ENCODE data around the gene FSTL4. TPM values are rescaled to one million over a fixed set of nuclear protein-coding genes. Genes with fewer than 3 reads are reported as not detected.
"Not testable (repeated sequence)": the region's sequence is repeated elsewhere in the genome, so short reads cannot be mapped to it uniquely, and the experiment has no call there.

The FSTL4 gene
- polyA plus RNA-seq, 4 donors = 0.78 to 1.2 (median 0.99) TPM

- no peak for DNase-seq (ENCODE audit: low read depth in 4 of 4, low spot score in 2 of 4)
These were observed 150.4 kb downstream of the FSTL4 start for GRCh38 chr5:133461796-133462516.

GRCh38 chr5:133460172-133460758 is 152.1 kb downstream of the FSTL4 start:
- no peak for DNase-seq (ENCODE audit: low read depth in 4 of 4, low spot score in 2 of 4)

- no peak for DNase-seq (ENCODE audit: low read depth in 4 of 4, low spot score in 2 of 4)
These were observed 152.7 kb downstream of the FSTL4 start for GRCh38 chr5:133459474-133460160.

- DNase-seq (ENCODE audit: low read depth in 4 of 4, low spot score in 2 of 4) = no peak
These were observed 153.9 kb downstream of the FSTL4 start for GRCh38 chr5:133458435-133458834.

GRCh38 chr5:133457439-133458355 is 154.6 kb downstream of the FSTL4 start:
- no peak for DNase-seq (ENCODE audit: low read depth in 4 of 4, low spot score in 2 of 4)

DNA sequence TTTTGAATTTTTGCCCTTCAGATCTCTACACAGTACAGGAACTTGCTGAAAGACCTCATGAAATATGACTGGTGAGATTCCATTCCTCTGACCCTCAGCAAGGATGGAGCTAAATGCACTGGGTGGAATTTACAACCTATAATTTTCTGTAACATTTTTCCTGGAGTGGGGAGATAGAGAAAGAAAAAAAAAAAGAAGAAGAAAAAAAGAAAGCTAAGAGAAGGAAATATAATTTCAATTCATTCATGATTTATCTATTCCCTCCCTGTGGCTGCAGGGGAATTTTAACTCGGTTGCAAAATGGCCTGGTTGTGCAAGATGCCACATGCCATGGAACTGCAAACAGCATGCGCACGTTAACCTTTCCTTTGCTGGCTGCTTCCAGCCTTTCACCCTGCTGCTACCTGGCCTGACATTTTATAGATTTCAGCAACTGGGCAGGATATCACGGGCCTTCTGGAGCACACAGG is 155.4 kb downstream of the FSTL4 start:
- no peak for DNase-seq (ENCODE audit: low read depth in 4 of 4, low spot score in 2 of 4)

GRCh38 chr5:133455676-133456075 is 156.7 kb downstream of the FSTL4 start:
- DNase-seq (ENCODE audit: low read depth in 4 of 4, low spot score in 2 of 4) = no peak

GRCh38 chr5:133454442-133454841 is 157.9 kb downstream of the FSTL4 start:
- no peak for DNase-seq (ENCODE audit: low read depth in 4 of 4, low spot score in 2 of 4)

- DNase-seq (ENCODE audit: low read depth in 4 of 4, low spot score in 2 of 4) = no peak
These were observed 158.5 kb downstream of the FSTL4 start for GRCh38 chr5:133453831-133454230.

- no peak for DNase-seq (ENCODE audit: low read depth in 4 of 4, low spot score in 2 of 4)
These were observed 159.1 kb downstream of the FSTL4 start for GRCh38 chr5:133453084-133453780.

DNA sequence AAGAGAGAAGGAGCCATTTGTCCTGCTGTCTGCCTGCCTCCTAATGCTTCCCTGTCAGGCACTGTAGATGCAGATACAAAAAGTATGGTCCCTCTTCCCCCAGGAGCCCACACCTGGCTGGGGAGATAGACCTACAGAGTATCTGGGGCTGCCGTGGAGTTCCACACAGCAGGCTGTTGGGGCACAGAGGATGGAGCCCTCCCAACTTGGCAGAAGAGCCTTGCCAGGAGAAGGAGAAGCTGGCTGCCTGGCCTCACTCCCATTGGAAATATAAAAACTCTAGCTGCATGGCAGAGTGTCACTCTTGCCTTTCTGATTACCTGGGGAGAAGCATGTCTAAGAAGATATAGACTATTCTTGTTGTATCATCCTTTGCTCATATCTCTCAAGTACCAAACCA is 160.4 kb downstream of the FSTL4 start:
- DNase-seq (ENCODE audit: low read depth in 4 of 4, low spot score in 2 of 4) = no peak

- DNase-seq (ENCODE audit: low read depth in 4 of 4, low spot score in 2 of 4) = no peak
These were observed 162.1 kb downstream of the FSTL4 start for GRCh38 chr5:133450286-133450685.

DNA sequence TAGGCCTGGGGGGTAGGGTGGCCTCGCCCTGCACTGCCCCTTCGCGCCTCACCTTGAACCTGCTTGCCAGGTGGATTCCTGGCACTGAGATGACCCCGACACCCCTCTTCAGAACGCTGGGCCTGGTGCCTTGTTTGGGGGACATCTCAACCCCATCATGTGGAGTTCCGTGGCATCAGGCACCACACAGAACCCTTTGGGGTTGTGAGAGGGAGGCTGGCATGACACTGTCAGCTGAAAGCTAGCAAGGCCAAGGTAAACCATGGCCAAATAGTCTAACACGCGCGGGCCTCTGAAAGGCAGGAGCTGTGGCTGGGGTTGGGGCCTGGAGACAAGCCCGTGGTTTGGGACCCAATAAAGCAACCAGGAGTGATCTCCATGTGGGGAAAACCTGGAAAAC is 163.2 kb downstream of the FSTL4 start:
- DNase-seq (ENCODE audit: low read depth in 4 of 4, low spot score in 2 of 4) = no peak

GRCh38 chr5:133446440-133446839 is 165.9 kb downstream of the FSTL4 start:
- DNase-seq (ENCODE audit: low read depth in 4 of 4, low spot score in 2 of 4) = no peak

GRCh38 chr5:133445744-133446143 is 166.6 kb downstream of the FSTL4 start:
- no peak for DNase-seq (ENCODE audit: low read depth in 4 of 4, low spot score in 2 of 4)

- not testable (repeated sequence) for DNase-seq (ENCODE audit: low read depth in 4 of 4, low spot score in 2 of 4)
These were observed 167.1 kb downstream of the FSTL4 start for GRCh38 chr5:133445204-133445603.

DNA sequence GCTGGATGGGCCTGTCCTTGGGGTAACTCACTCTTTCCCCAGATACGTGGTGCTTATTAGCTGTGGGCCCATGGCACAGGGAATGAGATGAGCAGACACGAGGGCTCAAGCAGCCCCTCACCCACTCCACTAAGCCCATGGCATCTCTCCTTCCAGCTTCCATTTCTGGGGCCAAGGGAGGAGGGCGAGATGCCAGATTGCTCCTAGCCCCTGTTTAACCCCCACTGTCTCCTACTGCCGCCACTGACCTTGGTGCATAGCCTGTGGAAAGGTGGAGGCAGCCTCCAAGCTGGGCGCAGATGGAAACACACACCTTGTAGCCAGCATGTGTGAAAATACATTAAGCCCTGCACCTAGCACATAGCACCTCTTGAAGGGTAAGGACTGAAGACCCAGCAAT is 167.6 kb downstream of the FSTL4 start:
- DNase-seq (ENCODE audit: low read depth in 4 of 4, low spot score in 2 of 4) = no peak

- no peak for DNase-seq (ENCODE audit: low read depth in 4 of 4, low spot score in 2 of 4)
These were observed 171.1 kb downstream of the FSTL4 start for GRCh38 chr5:133441166-133441815.

DNA sequence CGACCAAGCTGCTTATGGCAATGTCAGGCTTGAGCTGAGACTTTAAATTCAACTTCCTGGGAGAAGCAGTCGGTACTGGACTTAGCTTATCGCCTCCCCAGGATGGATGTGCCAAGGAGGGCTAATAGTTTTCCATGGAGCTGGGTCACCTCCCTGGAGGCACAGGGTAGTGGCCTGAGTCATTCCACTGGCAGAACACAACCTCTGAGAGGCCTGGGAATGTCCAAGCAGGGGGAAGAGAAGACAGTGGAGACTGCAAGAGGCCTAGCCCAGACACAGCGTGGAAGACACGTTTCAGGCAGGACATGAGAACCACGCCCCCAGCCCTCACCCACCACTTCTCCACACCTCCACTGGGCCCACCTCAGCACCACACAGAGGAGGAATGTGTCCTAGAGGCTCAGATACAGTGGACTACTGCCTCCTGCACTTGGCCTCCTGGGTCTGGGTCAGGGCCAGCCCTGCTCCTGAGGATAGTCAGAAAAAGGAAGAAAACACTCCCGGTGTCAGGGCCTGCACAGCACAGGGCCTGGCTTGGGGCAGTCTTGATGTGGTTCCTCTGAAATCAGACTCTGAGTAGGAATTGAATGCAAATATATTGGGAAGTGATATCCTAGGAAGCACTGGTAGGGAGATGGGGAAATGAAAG is 171.8 kb downstream of the FSTL4 start:
- no peak for DNase-seq (ENCODE audit: low read depth in 4 of 4, low spot score in 2 of 4)

Measured in left renal cortex interstitium (tissue), 4 donors.